HepG2 (cell line): ENCODE measurements around the gene COL4A2. TPM values are rescaled to one million over a fixed set of nuclear protein-coding genes. Genes with fewer than 3 reads are reported as not detected.

Source experiments
- DNMT3B ChIP-seq: conservative IDR thresholded peaks from 2 replicates; pipeline ENCODE4 v1.6.1; 2016; ENCODE audit warnings: missing biosample characterization, control low read depth
- EHMT2 ChIP-seq: fragments of 200-600 bp; sonication (generic); IDR thresholded peaks from 2 replicates; pipeline ENCODE4 v1.7.0; 2017; ENCODE audit warnings: antibody characterized with exemption, low read depth, low read length, borderline replicate concordance
- HNRNPH1 ChIP-seq: fragments of 200-400 bp; formaldehyde crosslinking; optimal IDR thresholded peaks from 2 replicates; pipeline ENCODE3; 2017; ENCODE audit warnings: mild to moderate bottlenecking, low read depth, low read length
- KDM6A ChIP-seq: IDR thresholded peaks from 2 replicates; pipeline ENCODE4 v1.6.1; 2016; ENCODE audit warnings: low read depth
- NPAS2 ChIP-seq: sonication (generic); formaldehyde crosslinking; IDR thresholded peaks from 2 replicates; pipeline ENCODE4 v1.8.0; 2022; ENCODE audit warnings: mild to moderate bottlenecking, missing genetic modification reagents, borderline replicate concordance
- RFXAP ChIP-seq: sonication (generic); formaldehyde crosslinking; IDR thresholded peaks from 2 replicates; pipeline ENCODE4 v1.4.0; 2020; ENCODE audit warnings: missing genetic modification reagents, borderline replicate concordance
- WIZ ChIP-seq: sonication (generic); formaldehyde crosslinking; IDR thresholded peaks from 2 replicates; pipeline ENCODE4 v1.5.1; 2020; ENCODE audit warnings: mild to moderate bottlenecking, missing genetic modification reagents
- YEATS2 ChIP-seq: sonication (generic); formaldehyde crosslinking; IDR thresholded peaks from 2 replicates; pipeline ENCODE4 v1.4.0; 2020; ENCODE audit warnings: missing genetic modification reagents, borderline replicate concordance
- ZFP90 ChIP-seq: sonication (generic); formaldehyde crosslinking; IDR thresholded peaks from 2 replicates; pipeline ENCODE4 v1.8.0; 2022; ENCODE audit warnings: missing genetic modification reagents, mild to moderate bottlenecking, inconsistent platforms, borderline replicate concordance
- ZNF136 ChIP-seq: sonication (generic); formaldehyde crosslinking; IDR thresholded peaks from 2 replicates; pipeline ENCODE4 v1.8.1; 2022; ENCODE audit warnings: low read depth, mild to moderate bottlenecking, moderate library complexity, missing genetic modification reagents
- ZNF451 ChIP-seq: sonication (generic); formaldehyde crosslinking; IDR thresholded peaks from 2 replicates; pipeline ENCODE4 v1.5.0; 2020; ENCODE audit warnings: mild to moderate bottlenecking, missing genetic modification reagents
- ZNF567 ChIP-seq: sonication (generic); formaldehyde crosslinking; IDR thresholded peaks from 2 replicates; pipeline ENCODE4 v1.8.1; 2023; ENCODE audit warnings: mild to moderate bottlenecking, missing genetic modification reagents, borderline replicate concordance
- ZSCAN9 ChIP-seq: IDR thresholded peaks from 2 replicates; pipeline ENCODE4 v1.6.1; 2016; ENCODE audit warnings: borderline replicate concordance
- polyA plus RNA-seq, 8 experiments: library from polyadenylated mRNA; depleted of rRNA in 3 of 8; stranded (reverse) in 7 of 8; unstranded in 1 of 8; fragments of >200 nt; fragmentation: Illumina TruSeq in 4 of 8; extraction: Trizol in 4 of 8; gene quantifications; 2 replicates each; pipeline versions ENCODE4 v1.2.1 to v1.2.3, GENCODE V29; 2011 to 2016; ENCODE audit warnings: low read depth in 4 of 8, missing spikeins in 1 of 8, mixed read lengths in 1 of 8; ENCODE audit not compliant: insufficient read depth in 1 of 8
- total RNA-seq, 5 experiments: library from RNA; depleted of rRNA; stranded (reverse); fragments of >200 nt; fragmentation: Illumina TruSeq; extraction: Trizol; gene quantifications; 2 replicates each; pipeline ENCODE4 v1.2.3, GENCODE V29; 2016; ENCODE audit warnings: low read depth in 1 of 5
- TF ChIP-seq, protein P1 (sequence below): sonication (generic); formaldehyde crosslinking; IDR thresholded peaks from 2 replicates; pipeline ENCODE4 v1.5.1; 2020; ENCODE audit warnings: missing genetic modification reagents, mild to moderate bottlenecking, borderline replicate concordance
- TF ChIP-seq, protein P2 (sequence below): IDR thresholded peaks from 2 replicates; pipeline ENCODE4 v1.6.1; 2012; ENCODE audit warnings: low read length, improper control_type of control experiment
- TF ChIP-seq, protein P3 (sequence below): sonication (generic); formaldehyde crosslinking; IDR thresholded peaks from 2 replicates; pipeline ENCODE4 v1.4.0; 2020; ENCODE audit warnings: missing genetic modification reagents
- TF ChIP-seq, protein P4 (sequence below): IDR thresholded peaks from 2 replicates; pipeline ENCODE4 v1.6.1; 2018; ENCODE audit warnings: missing genetic modification reagents, mild to moderate bottlenecking, missing compliant biosample characterization
- TF ChIP-seq, protein P5 (sequence below): sonication (generic); formaldehyde crosslinking; IDR thresholded peaks from 2 replicates; pipeline ENCODE4 v1.9.0; 2021; ENCODE audit warnings: missing genetic modification reagents, borderline replicate concordance

The COL4A2 gene
- total and polyA plus RNA-seq, 2 of the 13 experiments (the other 11 are each of a cell fraction or from before 2014, with no cell fraction given) = 0.22 to 1.9 TPM

DNA sequence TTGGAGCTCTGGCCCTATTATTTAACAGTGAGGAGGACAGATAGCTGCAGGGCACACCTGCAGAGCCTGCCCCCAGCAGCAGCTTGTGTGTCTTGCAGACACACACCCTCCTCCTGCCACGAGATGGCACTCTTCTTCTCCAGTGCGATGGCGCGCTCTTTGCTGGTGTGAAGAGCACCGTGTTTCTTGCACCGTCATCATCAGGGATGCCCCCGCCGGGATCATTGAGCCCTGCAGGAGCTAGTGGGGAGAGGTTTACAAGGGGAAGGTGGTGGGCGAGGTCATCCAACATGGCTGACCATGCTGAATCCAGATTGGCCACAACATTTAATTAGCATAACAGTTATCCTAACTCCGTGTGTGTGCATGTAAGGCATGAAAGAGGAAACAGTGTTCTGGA lies 148.9 kb downstream of the COL4A2 start (continued):
- TF ChIP-seq ZFP90 (CRISPR knock-in tag) (no peak), EHMT2 (no peak), HNRNPH1 (no peak), DNMT3B (CRISPR knock-in tag) (no peak), ZSCAN9 (CRISPR knock-in tag) (no peak), KDM6A (CRISPR knock-in tag) (no peak), ZNF136 (CRISPR knock-in tag) (no peak), YEATS2 (CRISPR knock-in tag) (0 out of 2 replicates have a peak, but pooled peaks have one; percentile 23), RFXAP (CRISPR knock-in tag) (no peak), WIZ (CRISPR knock-in tag) (no peak), NPAS2 (no peak), ZNF451 (CRISPR knock-in tag) (no peak), ZNF567 (CRISPR knock-in tag) (no peak)
- TF ChIP-seq, protein P1, sequence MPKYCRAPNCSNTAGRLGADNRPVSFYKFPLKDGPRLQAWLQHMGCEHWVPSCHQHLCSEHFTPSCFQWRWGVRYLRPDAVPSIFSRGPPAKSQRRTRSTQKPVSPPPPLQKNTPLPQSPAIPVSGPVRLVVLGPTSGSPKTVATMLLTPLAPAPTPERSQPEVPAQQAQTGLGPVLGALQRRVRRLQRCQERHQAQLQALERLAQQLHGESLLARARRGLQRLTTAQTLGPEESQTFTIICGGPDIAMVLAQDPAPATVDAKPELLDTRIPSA = no peak
- TF ChIP-seq, protein P2, sequence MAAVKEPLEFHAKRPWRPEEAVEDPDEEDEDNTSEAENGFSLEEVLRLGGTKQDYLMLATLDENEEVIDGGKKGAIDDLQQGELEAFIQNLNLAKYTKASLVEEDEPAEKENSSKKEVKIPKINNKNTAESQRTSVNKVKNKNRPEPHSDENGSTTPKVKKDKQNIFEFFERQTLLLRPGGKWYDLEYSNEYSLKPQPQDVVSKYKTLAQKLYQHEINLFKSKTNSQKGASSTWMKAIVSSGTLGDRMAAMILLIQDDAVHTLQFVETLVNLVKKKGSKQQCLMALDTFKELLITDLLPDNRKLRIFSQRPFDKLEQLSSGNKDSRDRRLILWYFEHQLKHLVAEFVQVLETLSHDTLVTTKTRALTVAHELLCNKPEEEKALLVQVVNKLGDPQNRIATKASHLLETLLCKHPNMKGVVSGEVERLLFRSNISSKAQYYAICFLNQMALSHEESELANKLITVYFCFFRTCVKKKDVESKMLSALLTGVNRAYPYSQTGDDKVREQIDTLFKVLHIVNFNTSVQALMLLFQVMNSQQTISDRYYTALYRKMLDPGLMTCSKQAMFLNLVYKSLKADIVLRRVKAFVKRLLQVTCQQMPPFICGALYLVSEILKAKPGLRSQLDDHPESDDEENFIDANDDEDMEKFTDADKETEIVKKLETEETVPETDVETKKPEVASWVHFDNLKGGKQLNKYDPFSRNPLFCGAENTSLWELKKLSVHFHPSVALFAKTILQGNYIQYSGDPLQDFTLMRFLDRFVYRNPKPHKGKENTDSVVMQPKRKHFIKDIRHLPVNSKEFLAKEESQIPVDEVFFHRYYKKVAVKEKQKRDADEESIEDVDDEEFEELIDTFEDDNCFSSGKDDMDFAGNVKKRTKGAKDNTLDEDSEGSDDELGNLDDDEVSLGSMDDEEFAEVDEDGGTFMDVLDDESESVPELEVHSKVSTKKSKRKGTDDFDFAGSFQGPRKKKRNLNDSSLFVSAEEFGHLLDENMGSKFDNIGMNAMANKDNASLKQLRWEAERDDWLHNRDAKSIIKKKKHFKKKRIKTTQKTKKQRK = no peak
- TF ChIP-seq, protein P3, sequence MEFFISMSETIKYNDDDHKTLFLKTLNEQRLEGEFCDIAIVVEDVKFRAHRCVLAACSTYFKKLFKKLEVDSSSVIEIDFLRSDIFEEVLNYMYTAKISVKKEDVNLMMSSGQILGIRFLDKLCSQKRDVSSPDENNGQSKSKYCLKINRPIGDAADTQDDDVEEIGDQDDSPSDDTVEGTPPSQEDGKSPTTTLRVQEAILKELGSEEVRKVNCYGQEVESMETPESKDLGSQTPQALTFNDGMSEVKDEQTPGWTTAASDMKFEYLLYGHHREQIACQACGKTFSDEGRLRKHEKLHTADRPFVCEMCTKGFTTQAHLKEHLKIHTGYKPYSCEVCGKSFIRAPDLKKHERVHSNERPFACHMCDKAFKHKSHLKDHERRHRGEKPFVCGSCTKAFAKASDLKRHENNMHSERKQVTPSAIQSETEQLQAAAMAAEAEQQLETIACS (CRISPR knock-in tag) = no peak
- TF ChIP-seq, protein P4, sequence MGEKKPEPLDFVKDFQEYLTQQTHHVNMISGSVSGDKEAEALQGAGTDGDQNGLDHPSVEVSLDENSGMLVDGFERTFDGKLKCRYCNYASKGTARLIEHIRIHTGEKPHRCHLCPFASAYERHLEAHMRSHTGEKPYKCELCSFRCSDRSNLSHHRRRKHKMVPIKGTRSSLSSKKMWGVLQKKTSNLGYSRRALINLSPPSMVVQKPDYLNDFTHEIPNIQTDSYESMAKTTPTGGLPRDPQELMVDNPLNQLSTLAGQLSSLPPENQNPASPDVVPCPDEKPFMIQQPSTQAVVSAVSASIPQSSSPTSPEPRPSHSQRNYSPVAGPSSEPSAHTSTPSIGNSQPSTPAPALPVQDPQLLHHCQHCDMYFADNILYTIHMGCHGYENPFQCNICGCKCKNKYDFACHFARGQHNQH (CRISPR knock-in tag) = peak; percentile 40; the same call in 1 of the 2 replicates
- TF ChIP-seq, protein P5, sequence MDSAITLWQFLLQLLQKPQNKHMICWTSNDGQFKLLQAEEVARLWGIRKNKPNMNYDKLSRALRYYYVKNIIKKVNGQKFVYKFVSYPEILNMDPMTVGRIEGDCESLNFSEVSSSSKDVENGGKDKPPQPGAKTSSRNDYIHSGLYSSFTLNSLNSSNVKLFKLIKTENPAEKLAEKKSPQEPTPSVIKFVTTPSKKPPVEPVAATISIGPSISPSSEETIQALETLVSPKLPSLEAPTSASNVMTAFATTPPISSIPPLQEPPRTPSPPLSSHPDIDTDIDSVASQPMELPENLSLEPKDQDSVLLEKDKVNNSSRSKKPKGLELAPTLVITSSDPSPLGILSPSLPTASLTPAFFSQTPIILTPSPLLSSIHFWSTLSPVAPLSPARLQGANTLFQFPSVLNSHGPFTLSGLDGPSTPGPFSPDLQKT = no peak
